ENCODE data around the gene UBAP2. TPM values are rescaled to one million over a fixed set of nuclear protein-coding genes. Genes with fewer than 3 reads are reported as not detected.
"Not testable (repeated sequence)": the region's sequence is repeated elsewhere in the genome, so short reads cannot be mapped to it uniquely, and the experiment has no call there.

UBAP2 gene
- total RNA-seq, 4 donors from 2014 or later = 31.0 to 49.6 (median 37.6) TPM

- TF ChIP-seq POLR2A (IDR thresholded peaks at IDR 0.05; ENCODE audit: low read depth) (no peak), CTCF (IDR thresholded peaks at IDR 0.05) (no peak), POLR2AphosphoS5 (IDR thresholded peaks at IDR 0.05) (no peak), EP300 (IDR thresholded peaks at IDR 0.05) (no peak)
- DNase-seq (ENCODE audit: extremely low spot score) = no peak
- Histone ChIP-seq H3K9me3 (no peaks in the 10 kb centered on the region), H3K4me3 (no peak overlapping the region), H3K4me1 (peaks cover 0 to 34% (median 24%) of the 10 kb centered on the region in 4 donors), H3K27me3 (no peaks in the 10 kb centered on the region), H3K27ac (replicated peaks in 1 of 4) (no peak overlapping the region), H3K36me3 (peaks cover 0 to 15% (median 3%) of the 10 kb centered on the region in 4 donors)
- 92% methylated on average over 11 of the region's 11 CpGs for whole genome bisulfite sequencing
- intact Hi-C loops (cut with DNase I) = no loop called here
Observed at GRCh38 chr9:34027845-34028574, 20.7 kb downstream of the UBAP2 start.

DNA sequence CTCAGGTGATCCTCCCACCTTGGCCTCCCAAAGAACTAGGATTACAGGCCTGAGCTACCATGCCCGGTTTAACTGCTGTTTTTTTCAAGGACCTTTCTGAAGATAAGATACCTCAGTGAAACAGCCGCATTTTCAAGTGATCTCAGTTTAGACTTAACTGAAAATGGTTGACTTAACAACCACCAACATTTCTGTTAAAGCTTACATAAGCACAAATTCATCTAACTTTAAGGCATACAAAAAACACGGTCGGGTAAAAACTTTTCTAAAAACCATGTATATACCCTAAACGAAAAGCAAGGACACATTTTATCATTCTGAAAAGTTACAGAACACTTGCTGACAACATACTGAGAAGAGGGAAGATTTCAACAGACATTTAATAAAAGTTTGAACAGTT lies 22.9 kb downstream of the UBAP2 start:
- Histone ChIP-seq H3K36me3 (peaks cover 0 to 12% (median 3%) of the 10 kb centered on the region in 4 donors), H3K27me3 (no peaks in the 10 kb centered on the region), H3K4me1 (peaks cover 0 to 45% (median 33%) of the 10 kb centered on the region in 4 donors), H3K4me3 (no peak overlapping the region), H3K27ac (replicated peaks in 1 of 4) (peak overlapping the region; percentile 64 to 77 (median 68)), H3K9me3 (no peaks in the 10 kb centered on the region)
- intact Hi-C loops (cut with DNase I) = no loop called here
- TF ChIP-seq CTCF (IDR thresholded peaks at IDR 0.05) (no peak), POLR2A (IDR thresholded peaks at IDR 0.05; ENCODE audit: low read depth) (no peak), POLR2AphosphoS5 (IDR thresholded peaks at IDR 0.05) (no peak), EP300 (IDR thresholded peaks at IDR 0.05) (no peak)
- DNase-seq (ENCODE audit: extremely low spot score) = no peak
- 72% methylated on average over 5 of the region's 5 CpGs for WGBS

DNA sequence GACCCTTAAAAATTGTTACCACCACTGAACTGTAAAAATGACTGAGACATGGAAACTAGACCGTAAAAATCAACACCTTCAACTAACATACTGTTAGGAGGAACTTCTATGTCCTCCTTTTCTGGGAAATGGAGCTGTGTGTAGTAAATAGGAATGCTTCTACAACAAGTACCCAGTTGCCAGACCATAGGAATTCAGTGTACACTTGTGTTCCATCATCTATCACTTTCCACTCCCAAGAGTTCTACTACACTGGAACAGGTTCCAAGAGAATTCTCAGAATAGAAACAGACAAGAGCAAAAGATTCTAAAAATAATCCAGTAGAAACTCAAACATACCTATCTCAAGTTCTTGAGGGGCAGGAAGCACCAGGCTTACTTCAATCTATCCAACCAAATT lies 23.6 kb downstream of the UBAP2 start:
- TF ChIP-seq EP300 (IDR thresholded peaks at IDR 0.05) (peak; percentile 18), CTCF (IDR thresholded peaks at IDR 0.05) (no peak), POLR2A (IDR thresholded peaks at IDR 0.05; ENCODE audit: low read depth) (no peak), POLR2AphosphoS5 (IDR thresholded peaks at IDR 0.05) (peak in 1 of 2 donors; percentile 38)
- intact Hi-C loops (cut with DNase I) = no loop called here
- Histone ChIP-seq H3K36me3 (peaks cover 0 to 12% (median 3%) of the 10 kb centered on the region in 4 donors), H3K4me3 (no peak overlapping the region), H3K27ac (replicated peaks in 1 of 4) (peak overlapping the region; percentile 64 to 77 (median 68)), H3K27me3 (no peaks in the 10 kb centered on the region), H3K9me3 (no peaks in the 10 kb centered on the region), H3K4me1 (peaks cover 0 to 45% (median 33%) of the 10 kb centered on the region in 4 donors)
- DNase-seq (ENCODE audit: extremely low spot score) = no peak
- WGBS = 59% methylated on average over 1 of the region's 1 CpG

GRCh38 chr9:34024476-34024875 lies 24.2 kb downstream of the UBAP2 start:
- WGBS = 92% methylated on average over 9 of the region's 9 CpGs
- peaks cover 0 to 45% (median 33%) of the 10 kb centered on the region in 4 donors for H3K4me1 ChIP-seq
- DNase-seq (ENCODE audit: extremely low spot score); H3K27me3 ChIP-seq; H3K9me3 ChIP-seq; intact Hi-C loops (cut with DNase I); H3K4me3 ChIP-seq: not testable (repeated sequence)
- H3K36me3 ChIP-seq = peaks cover 0 to 12% (median 3%) of the 10 kb centered on the region in 4 donors
- peak overlapping the region; percentile 64 to 77 (median 68) for H3K27ac ChIP-seq (replicated peaks in 1 of 4)

DNA sequence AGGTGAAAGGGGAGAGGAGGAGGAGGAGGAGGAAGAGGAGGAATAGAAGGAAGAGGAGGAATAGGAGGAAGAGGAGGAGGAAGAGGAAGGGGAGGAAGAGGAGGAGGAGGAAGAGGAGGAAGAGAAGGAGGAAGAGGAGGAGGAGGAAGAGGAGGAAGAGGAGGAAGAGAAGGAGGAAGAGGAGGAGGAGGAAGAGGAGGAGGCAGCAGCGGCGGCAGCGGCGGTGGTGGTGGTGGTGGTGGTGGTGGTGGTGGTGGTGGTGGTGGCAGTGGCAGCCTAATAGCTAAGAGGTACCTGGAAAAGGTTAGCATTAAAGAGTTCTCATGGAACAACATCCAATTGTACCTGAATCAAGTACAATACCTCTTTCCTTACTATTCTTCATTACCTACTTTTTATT lies 32.5 kb downstream of the UBAP2 start:
- H3K4me3 ChIP-seq = no peak overlapping the region
- H3K9me3 ChIP-seq = no peaks in the 10 kb centered on the region
- WGBS = 71% methylated on average over 4 of the region's 4 CpGs
- no peak for TF ChIP-seq POLR2A (IDR thresholded peaks at IDR 0.05; ENCODE audit: low read depth)
- TF ChIP-seq CTCF (IDR thresholded peaks at IDR 0.05) = no peak
- no peak for TF ChIP-seq EP300 (IDR thresholded peaks at IDR 0.05)
- no peak for TF ChIP-seq POLR2AphosphoS5 (IDR thresholded peaks at IDR 0.05)
- H3K27ac ChIP-seq (replicated peaks in 1 of 4) = no peak overlapping the region
- H3K4me1 ChIP-seq = peaks cover 0 to 4% (median 0%) of the 10 kb centered on the region in 4 donors
- no peak for DNase-seq (ENCODE audit: extremely low spot score)
- H3K27me3 ChIP-seq = no peaks in the 10 kb centered on the region
- peaks cover 9 to 43% (median 17%) of the 10 kb centered on the region in 4 donors for H3K36me3 ChIP-seq
- intact Hi-C loops (cut with DNase I) = no loop called here

All from esophagus muscularis mucosa (tissue), 4 donors.